Measurements from ENCODE around the gene CYB5R3. TPM values are rescaled to one million over a fixed set of nuclear protein-coding genes. Genes with fewer than 3 reads are reported as not detected.

The CYB5R3 gene
- total RNA-seq, 1 donor from 2014 or later: 77.3 TPM

GRCh38 chr22:42653999-42654398, 4.8 kb upstream of the CYB5R3 start:
- Mint-ChIP-seq H3K27me3 (no peaks in the 10 kb centered on the region), H3K4me3 (ENCODE audit: low read depth) (no peak overlapping the region), H3K9me3 (ENCODE audit: low read depth) (no peaks in the 10 kb centered on the region), H3K4me1 (ENCODE audit: low read depth) (peaks cover 13% of the 10 kb centered on the region), H3K27ac (no peak overlapping the region), H3K36me3 (ENCODE audit: insufficient read depth) (no peaks in the 10 kb centered on the region)
- TF ChIP-seq, protein P1, sequence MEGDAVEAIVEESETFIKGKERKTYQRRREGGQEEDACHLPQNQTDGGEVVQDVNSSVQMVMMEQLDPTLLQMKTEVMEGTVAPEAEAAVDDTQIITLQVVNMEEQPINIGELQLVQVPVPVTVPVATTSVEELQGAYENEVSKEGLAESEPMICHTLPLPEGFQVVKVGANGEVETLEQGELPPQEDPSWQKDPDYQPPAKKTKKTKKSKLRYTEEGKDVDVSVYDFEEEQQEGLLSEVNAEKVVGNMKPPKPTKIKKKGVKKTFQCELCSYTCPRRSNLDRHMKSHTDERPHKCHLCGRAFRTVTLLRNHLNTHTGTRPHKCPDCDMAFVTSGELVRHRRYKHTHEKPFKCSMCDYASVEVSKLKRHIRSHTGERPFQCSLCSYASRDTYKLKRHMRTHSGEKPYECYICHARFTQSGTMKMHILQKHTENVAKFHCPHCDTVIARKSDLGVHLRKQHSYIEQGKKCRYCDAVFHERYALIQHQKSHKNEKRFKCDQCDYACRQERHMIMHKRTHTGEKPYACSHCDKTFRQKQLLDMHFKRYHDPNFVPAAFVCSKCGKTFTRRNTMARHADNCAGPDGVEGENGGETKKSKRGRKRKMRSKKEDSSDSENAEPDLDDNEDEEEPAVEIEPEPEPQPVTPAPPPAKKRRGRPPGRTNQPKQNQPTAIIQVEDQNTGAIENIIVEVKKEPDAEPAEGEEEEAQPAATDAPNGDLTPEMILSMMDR (IDR thresholded peaks at IDR 0.05; ENCODE audit: unreplicated experiment): no peak
- DNase-seq (ENCODE audit: low spot score, unreplicated experiment): no peak

- Mint-ChIP-seq H3K27ac (peak overlapping the region; percentile 29), H3K27me3 (no peaks in the 10 kb centered on the region), H3K36me3 (ENCODE audit: insufficient read depth) (no peaks in the 10 kb centered on the region), H3K4me1 (ENCODE audit: low read depth) (peaks cover 19% of the 10 kb centered on the region), H3K9me3 (ENCODE audit: low read depth) (no peaks in the 10 kb centered on the region), H3K4me3 (ENCODE audit: low read depth) (peak overlapping the region; percentile 47)
- TF ChIP-seq, protein P1 (IDR thresholded peaks at IDR 0.05; ENCODE audit: unreplicated experiment): no peak
- no peak for DNase-seq (ENCODE audit: low spot score, unreplicated experiment)
Observed at GRCh38 chr22:42651134-42651533, 1.9 kb upstream of the CYB5R3 start.

DNA sequence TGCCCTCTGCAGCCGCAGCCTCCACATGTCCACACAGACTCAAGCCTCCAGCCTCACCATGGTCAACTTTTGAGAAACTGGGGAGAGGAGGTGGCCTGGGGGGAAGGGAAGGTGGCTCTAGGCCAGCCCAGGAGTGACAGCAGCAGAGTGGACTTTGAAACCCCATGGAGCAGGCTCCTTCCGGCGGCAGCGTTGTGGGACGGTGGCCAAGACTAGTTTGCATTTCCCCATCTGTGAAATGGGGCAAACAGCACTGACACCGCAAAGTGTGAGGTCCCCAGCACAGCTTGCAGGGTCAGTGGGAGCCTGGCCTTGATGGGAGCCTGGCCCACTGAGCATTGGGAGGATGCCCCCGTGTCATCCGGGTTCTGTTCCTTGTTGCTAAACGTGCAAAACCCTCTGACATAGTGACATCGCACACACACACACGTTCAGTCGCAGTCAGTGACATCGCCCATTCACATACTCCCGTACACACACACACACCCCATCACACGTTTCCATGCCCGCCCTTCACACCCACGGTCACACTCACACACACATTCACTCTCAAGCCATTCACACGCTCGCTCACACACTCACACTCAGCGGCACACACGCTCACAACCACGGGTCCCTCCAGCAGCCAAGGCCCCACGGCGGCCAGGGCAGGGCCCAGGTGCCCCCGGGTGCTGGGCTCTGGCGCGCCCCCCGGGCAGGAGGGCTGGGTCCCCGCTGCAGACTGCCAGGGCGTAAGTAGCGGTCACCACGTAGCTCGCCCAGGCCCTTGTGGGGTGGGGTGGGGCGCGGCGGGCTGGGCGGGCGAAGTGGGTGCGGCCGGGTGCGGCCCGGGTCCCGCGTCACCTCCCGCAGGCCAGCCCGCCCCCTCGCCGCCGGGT, 585 bp downstream of the CYB5R3 start:
- DNase-seq (ENCODE audit: low spot score, unreplicated experiment): no peak
- Mint-ChIP-seq H3K27ac (peak overlapping the region; percentile 96), H3K4me3 (ENCODE audit: low read depth) (peak overlapping the region; percentile 92), H3K27me3 (no peaks in the 10 kb centered on the region), H3K4me1 (ENCODE audit: low read depth) (peaks cover 18% of the 10 kb centered on the region), H3K9me3 (ENCODE audit: low read depth) (no peaks in the 10 kb centered on the region), H3K36me3 (ENCODE audit: insufficient read depth) (no peaks in the 10 kb centered on the region)
- TF ChIP-seq, protein P1 (IDR thresholded peaks at IDR 0.05; ENCODE audit: unreplicated experiment): no peak

DNA sequence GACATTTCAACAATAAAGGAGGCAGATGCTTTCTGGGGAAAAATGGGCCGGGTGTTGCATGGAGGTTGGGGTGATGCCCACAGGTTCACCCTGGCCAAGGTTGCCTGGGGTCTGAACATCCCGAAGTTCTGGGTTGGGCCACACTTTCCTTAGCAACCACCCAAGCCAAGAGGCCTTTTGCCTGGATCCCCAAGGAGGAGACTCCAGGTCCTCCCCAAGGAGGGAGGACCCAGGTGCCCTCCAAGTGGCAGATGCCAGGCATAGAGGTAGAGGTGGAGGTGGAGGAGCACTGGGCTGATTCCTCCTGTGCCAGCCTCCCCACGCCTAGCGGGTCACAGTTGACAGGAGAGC, 1.2 kb downstream of the CYB5R3 start:
- H3K27ac Mint-ChIP-seq: no peak overlapping the region
- H3K4me3 Mint-ChIP-seq (ENCODE audit: low read depth): peak overlapping the region; percentile 92
- TF ChIP-seq, protein P1 (IDR thresholded peaks at IDR 0.05; ENCODE audit: unreplicated experiment): no peak
- no peaks in the 10 kb centered on the region for H3K9me3 Mint-ChIP-seq (ENCODE audit: low read depth)
- no peaks in the 10 kb centered on the region for H3K27me3 Mint-ChIP-seq
- peaks cover 18% of the 10 kb centered on the region for H3K4me1 Mint-ChIP-seq (ENCODE audit: low read depth)
- no peaks in the 10 kb centered on the region for H3K36me3 Mint-ChIP-seq (ENCODE audit: insufficient read depth)
- DNase-seq (ENCODE audit: low spot score, unreplicated experiment): no peak

DNA sequence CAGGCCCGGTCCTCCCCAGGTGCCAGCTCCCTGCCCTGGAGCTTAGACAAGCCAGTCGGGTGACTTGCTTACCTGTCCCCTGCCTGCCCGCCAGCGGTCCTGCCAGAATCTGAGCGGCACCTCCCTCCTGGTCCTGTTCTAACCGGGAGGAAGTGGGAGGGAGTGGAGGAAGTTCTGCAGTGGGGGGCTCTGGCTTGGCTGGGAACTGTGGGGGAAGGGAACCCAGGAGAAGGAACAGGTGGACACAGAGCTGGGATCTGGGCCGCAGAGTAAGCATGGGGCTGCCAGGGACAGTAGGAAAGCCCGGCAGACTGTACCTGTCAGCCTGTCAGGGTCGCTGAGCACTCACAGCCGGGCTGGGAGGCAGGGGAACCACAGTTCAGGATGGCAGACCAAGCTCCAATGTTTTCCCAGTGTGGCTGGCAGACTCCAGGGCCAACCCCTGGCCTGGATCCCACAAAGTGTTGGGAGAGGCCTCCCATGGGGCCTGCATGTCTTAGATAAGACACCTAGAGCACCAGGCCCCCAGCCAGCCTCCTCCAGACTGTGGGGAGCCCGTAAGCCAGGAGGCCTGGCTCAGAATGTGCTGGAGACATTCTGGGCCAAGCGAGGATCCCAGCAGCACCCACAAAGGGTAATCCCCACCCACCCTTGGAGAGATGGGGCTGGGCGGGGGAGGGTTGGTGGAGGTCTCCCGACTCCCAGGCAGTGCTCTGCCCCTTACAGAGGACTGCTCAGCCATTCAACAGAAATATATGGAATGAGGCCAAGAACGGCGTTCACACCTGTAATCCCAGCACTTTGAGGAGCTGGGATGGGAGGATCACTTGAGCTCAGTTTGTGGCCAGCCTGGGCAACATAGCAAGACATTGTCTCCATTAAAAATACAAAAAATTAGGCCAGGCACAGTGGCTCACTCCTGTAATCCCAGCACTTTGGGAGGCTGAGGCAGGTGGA, 2.3 kb downstream of the CYB5R3 start:
- TF ChIP-seq, protein P1 (IDR thresholded peaks at IDR 0.05; ENCODE audit: unreplicated experiment): no peak
- Mint-ChIP-seq H3K27me3 (no peaks in the 10 kb centered on the region), H3K36me3 (ENCODE audit: insufficient read depth) (no peaks in the 10 kb centered on the region), H3K9me3 (ENCODE audit: low read depth) (no peaks in the 10 kb centered on the region), H3K4me3 (ENCODE audit: low read depth) (peak overlapping the region; percentile 92), H3K27ac (no peak overlapping the region), H3K4me1 (ENCODE audit: low read depth) (peaks cover 20% of the 10 kb centered on the region)
- no peak for DNase-seq (ENCODE audit: low spot score, unreplicated experiment)

Data from progenitor cell of endocrine pancreas (in vitro differentiated cells).